Measurements from ENCODE around the gene RYR2.

GRCh38 chr1:237878406-237878805 lies 836.4 kb downstream of the RYR2 start:
- TF ChIP-seq CTCF (IDR thresholded peaks at IDR 0.05) (no peak), POLR2A (IDR thresholded peaks at IDR 0.05) (no peak)
